Uterus (tissue), 2 donors: ENCODE results near the gene DLL3.

Experiments used
- POLR2A ChIP-seq, 2 donors: fragments of 450-650 bp; IDR thresholded peaks; one replicate each; pipeline ENCODE4 v1.6.1; 2016; ENCODE audit warnings: antibody characterized with exemption in 2 of 2, mild to moderate bottlenecking in 1 of 2, moderate library complexity in 1 of 2
- TF ChIP-seq, protein P1 (sequence below), 4 experiments: fragments of 200-600 bp in 2 of 4; fragments of 450-650 bp in 2 of 4; sonication (generic) in 2 of 4; IDR thresholded peaks; one replicate each; pipeline ENCODE4 v1.5.1; 2016 to 2019; ENCODE audit warnings: antibody characterized with exemption in 4 of 4, mild to moderate bottlenecking in 2 of 4, moderate library complexity in 1 of 4

DNA sequence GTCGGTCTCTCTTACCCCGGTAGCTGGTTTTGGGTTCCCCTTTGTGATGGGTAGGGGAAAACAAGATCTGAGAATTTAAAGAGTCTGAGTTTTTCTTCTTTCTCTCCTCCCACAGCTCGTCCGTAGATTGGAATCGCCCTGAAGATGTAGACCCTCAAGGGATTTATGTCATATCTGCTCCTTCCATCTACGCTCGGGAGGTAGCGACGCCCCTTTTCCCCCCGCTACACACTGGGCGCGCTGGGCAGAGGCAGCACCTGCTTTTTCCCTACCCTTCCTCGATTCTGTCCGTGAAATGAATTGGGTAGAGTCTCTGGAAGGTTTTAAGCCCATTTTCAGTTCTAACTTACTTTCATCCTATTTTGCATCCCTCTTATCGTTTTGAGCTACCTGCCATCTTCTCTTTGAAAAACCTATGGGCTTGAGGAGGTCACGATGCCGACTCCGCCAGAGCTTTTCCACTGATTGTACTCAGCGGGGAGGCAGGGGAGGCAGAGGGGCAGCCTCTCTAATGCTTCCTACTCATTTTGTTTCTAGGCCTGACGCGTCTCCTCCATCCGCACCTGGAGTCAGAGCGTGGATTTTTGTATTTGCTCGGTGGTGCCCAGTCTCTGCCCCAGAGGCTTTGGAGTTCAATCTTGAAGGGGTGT lies 9.1 kb downstream of the DLL3 start:
- TF ChIP-seq, protein P1, sequence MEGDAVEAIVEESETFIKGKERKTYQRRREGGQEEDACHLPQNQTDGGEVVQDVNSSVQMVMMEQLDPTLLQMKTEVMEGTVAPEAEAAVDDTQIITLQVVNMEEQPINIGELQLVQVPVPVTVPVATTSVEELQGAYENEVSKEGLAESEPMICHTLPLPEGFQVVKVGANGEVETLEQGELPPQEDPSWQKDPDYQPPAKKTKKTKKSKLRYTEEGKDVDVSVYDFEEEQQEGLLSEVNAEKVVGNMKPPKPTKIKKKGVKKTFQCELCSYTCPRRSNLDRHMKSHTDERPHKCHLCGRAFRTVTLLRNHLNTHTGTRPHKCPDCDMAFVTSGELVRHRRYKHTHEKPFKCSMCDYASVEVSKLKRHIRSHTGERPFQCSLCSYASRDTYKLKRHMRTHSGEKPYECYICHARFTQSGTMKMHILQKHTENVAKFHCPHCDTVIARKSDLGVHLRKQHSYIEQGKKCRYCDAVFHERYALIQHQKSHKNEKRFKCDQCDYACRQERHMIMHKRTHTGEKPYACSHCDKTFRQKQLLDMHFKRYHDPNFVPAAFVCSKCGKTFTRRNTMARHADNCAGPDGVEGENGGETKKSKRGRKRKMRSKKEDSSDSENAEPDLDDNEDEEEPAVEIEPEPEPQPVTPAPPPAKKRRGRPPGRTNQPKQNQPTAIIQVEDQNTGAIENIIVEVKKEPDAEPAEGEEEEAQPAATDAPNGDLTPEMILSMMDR (IDR thresholded peaks at IDR 0.05), result no peak
- no peak for TF ChIP-seq POLR2A (IDR thresholded peaks at IDR 0.05)
